DOHH2 (cell line): ENCODE results near the gene RAP1GAP.

Experiments used
- CTCF ChIP-seq: fragments of 200-600 bp; sonication (generic); IDR thresholded peaks from one replicate; pipeline ENCODE4 v1.5.1; 2014; ENCODE audit warnings: antibody characterized with exemption, mild to moderate bottlenecking, low read depth, low read length; ENCODE audit not compliant: poor library complexity, severe bottlenecking
- EZH2phosphoT487 ChIP-seq: fragments of 200-600 bp; sonication (generic); IDR thresholded peaks from 2 replicates; pipeline ENCODE4 v1.6.1; 2017; ENCODE audit warnings: borderline replicate concordance, mild to moderate bottlenecking, antibody characterized with exemption, low read length, moderate library complexity, mixed read lengths

- no peak for TF ChIP-seq EZH2phosphoT487
- TF ChIP-seq CTCF, result no peak
Observed at GRCh38 chr1:21579791-21580190, 89.4 kb downstream of the RAP1GAP start.
